ELF-1 (cell line): Measurements from ENCODE around the gene FOXG1.

ENCODE experiments used
- DNase-seq: peaks from one replicate; pipeline ENCODE4 v3.0.0-alpha.2; 2016; ENCODE audit warnings: low read depth, low spot score

Gene FOXG1

DNA sequence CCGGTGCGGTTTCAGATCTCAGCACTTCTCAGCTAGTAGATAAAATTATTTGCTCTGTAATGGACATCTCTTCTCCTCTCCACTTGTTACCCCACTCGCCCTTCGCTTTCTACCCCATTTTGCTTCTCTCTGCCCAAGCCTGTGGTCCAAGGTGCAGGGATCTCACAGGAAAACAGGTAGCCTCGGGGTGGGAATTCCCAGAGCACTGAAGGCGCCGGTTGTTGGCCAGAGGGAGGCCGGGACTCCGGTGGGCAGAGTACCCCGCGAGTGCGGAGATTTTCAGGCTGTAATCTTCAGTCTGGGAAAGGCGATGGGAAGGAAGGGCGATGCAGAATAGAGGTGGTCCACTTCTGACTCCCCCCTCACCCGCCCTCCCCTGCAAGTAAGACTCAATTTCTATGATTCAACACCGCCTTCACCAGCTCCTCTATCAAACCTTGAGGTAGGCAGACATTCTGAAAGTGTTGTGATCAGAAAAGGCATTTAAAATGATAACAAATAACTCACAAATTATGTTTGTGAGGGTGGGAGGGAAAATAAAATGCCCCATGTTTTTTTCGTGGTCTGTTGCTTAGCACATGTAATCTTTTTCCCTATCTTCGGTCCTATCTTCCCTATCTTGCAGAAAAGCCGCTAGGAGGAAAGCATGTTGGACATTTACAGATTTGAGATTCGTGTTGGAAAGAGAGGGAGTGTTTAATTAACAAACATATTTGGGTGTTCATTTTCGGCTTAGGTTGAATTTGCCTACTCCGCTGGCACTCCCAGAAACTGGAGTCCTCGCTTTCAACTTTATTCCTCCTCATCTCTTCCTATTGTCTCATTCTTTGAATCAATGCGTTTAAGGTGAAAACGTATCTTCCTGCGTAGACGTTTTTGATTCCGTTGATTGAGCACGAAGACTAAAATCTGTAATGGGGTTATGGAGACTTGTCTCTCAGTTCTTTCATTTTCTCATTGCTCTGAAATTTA lies 8.5 kb downstream of the FOXG1 start:
- DNase-seq = no peak

DNA sequence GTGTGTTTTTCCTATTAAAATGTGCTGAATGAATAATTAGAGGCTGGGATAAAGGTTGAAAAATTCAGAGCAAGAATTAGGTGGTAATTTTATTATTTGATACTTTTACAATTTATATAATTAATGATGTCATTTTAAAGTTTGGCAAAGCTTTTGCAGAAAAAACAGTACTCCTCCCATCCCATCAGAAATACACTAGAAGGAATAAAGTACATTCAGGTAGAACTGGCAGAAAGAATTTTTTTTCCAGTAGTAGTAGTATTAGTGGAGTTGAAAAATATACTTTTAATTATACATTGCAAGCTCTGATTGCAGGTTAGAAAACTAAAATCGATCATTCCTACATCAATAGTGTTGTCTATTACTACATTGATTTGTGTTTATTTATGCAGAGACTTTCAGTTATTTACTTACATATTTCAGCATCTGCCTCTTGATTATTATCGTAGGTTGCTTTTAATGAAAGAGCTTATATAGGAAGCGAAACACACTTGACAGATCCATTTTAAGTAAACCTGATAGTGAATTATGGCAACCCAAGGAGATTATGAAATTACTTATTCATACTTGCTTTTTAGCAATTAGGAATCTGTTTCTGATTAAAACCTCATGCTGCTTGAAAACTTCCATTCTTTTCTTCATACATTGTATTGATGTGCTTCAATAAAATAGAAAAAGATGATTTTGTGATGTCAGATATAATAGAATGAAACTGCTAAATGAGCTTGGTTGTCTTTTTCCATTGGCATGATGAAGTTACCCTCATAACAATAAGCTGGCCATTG lies 10.1 kb downstream of the FOXG1 start:
- no peak for DNase-seq

GRCh38 chr14:28777471-28778137 lies 11.0 kb downstream of the FOXG1 start:
- DNase-seq = no peak

GRCh38 chr14:28778138-28779117 lies 11.8 kb downstream of the FOXG1 start:
- DNase-seq = peak; percentile 49

DNA sequence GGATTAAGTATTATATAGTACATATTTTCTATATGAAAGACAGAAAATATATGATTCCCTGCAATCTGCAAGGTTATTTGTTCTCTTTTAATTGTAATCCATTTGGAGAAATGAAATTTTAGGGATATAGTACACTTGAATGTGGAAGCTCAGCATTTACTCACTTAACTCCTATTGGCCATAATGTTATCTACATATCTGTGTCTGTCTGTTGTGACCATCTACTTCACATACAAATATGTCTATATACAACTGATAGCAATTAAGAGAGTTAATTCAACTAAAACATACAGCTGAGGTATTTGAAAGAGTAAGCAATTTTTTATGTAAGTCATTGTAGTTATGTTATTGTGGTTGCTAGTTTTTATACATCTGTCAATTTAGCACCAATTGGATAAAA lies 12.9 kb downstream of the FOXG1 start:
- DNase-seq = no peak

GRCh38 chr14:28780843-28781820 lies 14.5 kb downstream of the FOXG1 start:
- no peak for DNase-seq

DNA sequence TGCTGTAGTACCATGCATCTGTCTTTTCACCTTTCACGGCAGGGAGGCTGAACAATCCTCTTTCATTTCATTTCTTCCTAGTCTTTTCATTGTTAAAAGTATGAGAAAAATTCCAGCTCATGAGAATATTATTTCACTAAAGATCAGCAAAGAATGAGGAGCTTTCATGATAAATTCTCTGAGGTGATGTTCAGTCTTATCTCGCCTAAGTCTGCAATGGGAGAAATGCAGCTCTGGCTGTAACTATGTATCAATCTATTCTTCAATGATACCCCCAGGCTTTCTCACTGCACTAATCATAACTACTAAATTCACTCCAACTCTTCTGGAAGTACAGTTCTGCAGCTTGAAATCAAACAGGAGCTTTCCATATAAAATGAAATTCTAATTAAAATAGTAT lies 15.7 kb downstream of the FOXG1 start:
- no peak for DNase-seq

DNA sequence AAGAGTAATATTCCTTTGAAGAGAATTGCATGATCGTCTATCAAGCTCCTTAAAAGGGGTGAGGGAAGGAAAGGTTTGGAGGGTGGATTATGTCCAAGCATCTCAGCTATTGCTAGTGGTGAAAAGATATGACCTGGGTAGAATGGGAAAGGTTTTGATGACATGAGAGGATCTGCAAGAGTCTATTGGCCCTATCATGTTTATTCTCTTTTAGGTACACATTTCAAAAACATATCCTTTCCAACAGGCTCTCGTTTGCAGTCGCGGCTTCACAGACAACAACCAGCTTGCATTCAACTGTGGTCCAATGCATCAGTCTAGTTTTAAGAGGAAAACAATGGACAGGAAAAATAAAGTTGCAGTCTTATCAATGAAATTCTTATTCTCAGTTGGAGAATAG lies 17.1 kb downstream of the FOXG1 start:
- no peak for DNase-seq

- DNase-seq = no peak
Observed at GRCh38 chr14:28784096-28785048, 17.8 kb downstream of the FOXG1 start.

DNA sequence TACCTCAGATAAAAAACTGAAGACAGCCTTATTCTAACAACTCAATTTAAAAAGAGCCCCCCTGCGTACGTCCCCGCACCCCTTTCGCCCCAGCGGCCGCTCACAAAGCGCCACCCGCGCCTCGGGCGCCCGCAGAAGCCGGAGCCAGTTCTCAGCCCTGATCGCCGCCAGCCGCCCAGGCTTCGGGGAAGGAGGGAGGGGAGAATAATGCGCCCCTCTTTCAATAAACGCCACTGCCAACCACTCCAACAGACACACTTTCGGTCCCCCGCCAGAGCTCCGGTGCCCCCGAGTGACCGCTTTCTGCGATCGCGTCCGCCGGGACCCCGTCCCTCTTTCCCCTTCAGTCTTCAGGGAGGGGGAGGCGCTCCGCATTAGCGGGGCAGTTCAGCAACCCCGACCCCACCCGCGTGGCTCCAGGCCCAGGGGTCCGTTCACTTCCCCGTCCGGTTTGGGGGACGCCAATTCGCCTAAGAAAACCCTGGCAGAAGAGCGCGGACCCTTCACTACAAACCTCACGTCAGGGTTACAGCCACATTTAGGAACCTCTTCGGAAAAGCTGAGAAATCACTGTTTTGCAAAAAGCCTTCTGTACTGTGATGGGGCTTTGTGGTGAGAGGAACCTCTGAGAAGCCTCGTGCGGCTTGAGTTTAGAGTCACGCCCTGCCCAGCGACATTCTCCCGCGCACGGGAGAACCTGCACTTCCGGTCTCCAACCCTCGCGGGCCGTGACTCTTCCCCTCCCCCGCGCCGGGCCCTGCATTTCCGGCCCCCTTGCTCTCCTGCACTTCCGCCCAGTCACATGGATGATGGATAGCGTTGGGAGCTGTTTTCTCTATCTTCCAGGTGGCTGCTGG lies 18.7 kb downstream of the FOXG1 start:
- DNase-seq = peak; percentile 79

GRCh38 chr14:28807518-28807917 lies 40.9 kb downstream of the FOXG1 start:
- DNase-seq = no peak

GRCh38 chr14:28813810-28814209 lies 47.2 kb downstream of the FOXG1 start:
- DNase-seq = no peak
